IMR-90 (cell line): ENCODE results near the gene CXCL12. TPM values are rescaled to one million over a fixed set of nuclear protein-coding genes. Genes with fewer than 3 reads are reported as not detected.

Source experiments
- ATAC-seq: fragments of 200-7000 bp; cut with Tn5 transposase; 2 replicates; pipeline ENCODE4 v1.9.1; 2020; ENCODE audit warnings: low read depth, mild to moderate bottlenecking, moderate library complexity
- BruUV-seq: library from RNA; stranded (reverse); fragments of 400-500 nt; replicated peaks from 2 replicates; lab custom pipeline; 2021; lab: Mats Ljungman, UMichigan
- CTCF ChIA-PET: fragments of 300-600 bp; formaldehyde crosslinking; extraction: SDS; loops from one replicate; lab custom pipeline; 2021; ENCODE audit warnings: antibody characterized with exemption; lab: Yijun Ruan, JAX
- POLR2A ChIA-PET: fragments of 300-600 bp; sonication (Branson Sonifier 250); formaldehyde crosslinking; loops from one replicate; lab custom pipeline; 2022; ENCODE audit warnings: antibody characterized with exemption; ENCODE audit not compliant: unreplicated experiment; lab: Charles Lee
- DNase-seq: peaks from one replicate; pipeline ENCODE4 v3.0.0; 2013
- H2AFZ ChIP-seq: replicated peaks from 2 replicates; pipeline ENCODE3; 2013; ENCODE audit warnings: low read length, mild to moderate bottlenecking; ENCODE audit not compliant: poor library complexity
- H2AK5ac ChIP-seq: 2 replicates; pipeline ENCODE4 v1.6.1; 2013; ENCODE audit warnings: low read depth, low read length, inconsistent platforms
- H2AK9ac ChIP-seq: replicated peaks from 2 replicates; pipeline ENCODE3; 2013; ENCODE audit warnings: mild to moderate bottlenecking, low read depth, low read length, moderate library complexity; ENCODE audit not compliant: poor library complexity
- H2BK120ac ChIP-seq: 2 replicates; pipeline ENCODE4 v1.6.1; 2013; ENCODE audit warnings: low read depth, low read length, inconsistent platforms
- H2BK15ac ChIP-seq: 3 replicates; pipeline ENCODE4 v1.6.1; 2013; ENCODE audit warnings: low read depth, low read length, inconsistent platforms
- H2BK20ac ChIP-seq: 2 replicates; pipeline ENCODE4 v1.6.1; 2013; ENCODE audit warnings: low read depth, mild to moderate bottlenecking, inconsistent platforms, low read length, moderate library complexity
- H2BK5ac ChIP-seq: 2 replicates; pipeline ENCODE4 v1.6.1; 2013; ENCODE audit warnings: mild to moderate bottlenecking, low read depth, low read length, inconsistent platforms; ENCODE audit not compliant: poor library complexity, severe bottlenecking
- H3K14ac ChIP-seq: replicated peaks from 2 replicates; pipeline ENCODE4 v1.6.1; 2013; ENCODE audit warnings: low read depth, low read length, inconsistent platforms
- H3K18ac ChIP-seq: 2 replicates; pipeline ENCODE4 v1.6.1; 2013; ENCODE audit warnings: low read depth, low read length, control low read depth
- H3K23ac ChIP-seq: 2 replicates; pipeline ENCODE4 v1.6.1; 2013; ENCODE audit warnings: low read depth, low read length, inconsistent platforms
- H3K27ac ChIP-seq: 2 replicates; pipeline ENCODE4 v1.5.1; 2013; ENCODE audit warnings: mild to moderate bottlenecking, control low read depth, low read length; ENCODE audit not compliant: insufficient read depth
- H3K27me3 ChIP-seq: 2 replicates; pipeline ENCODE4 v1.6.1; 2013; ENCODE audit warnings: low read length; ENCODE audit not compliant: control insufficient read depth, insufficient read depth
- H3K36me3 ChIP-seq: 2 replicates; pipeline ENCODE4 v1.6.1; 2013; ENCODE audit warnings: low read length, mixed read lengths; ENCODE audit not compliant: control insufficient read depth, insufficient read depth
- H3K4ac ChIP-seq: 2 replicates; pipeline ENCODE4 v1.6.1; 2013; ENCODE audit warnings: low read depth, low read length, inconsistent platforms
- H3K4me1 ChIP-seq: 2 replicates; pipeline ENCODE4 v1.6.1; 2013; ENCODE audit warnings: low read length, mixed read lengths; ENCODE audit not compliant: control insufficient read depth, insufficient read depth
- H3K4me2 ChIP-seq: 2 replicates; pipeline ENCODE4 v1.6.1; 2013; ENCODE audit warnings: low read depth, mild to moderate bottlenecking, control low read depth, low read length, moderate library complexity
- H3K4me3 ChIP-seq: 2 replicates; pipeline ENCODE4 v1.5.1; 2013; ENCODE audit warnings: low read depth, mild to moderate bottlenecking, control low read depth, low read length, moderate library complexity; ENCODE audit not compliant: insufficient read depth
- H3K56ac ChIP-seq: 2 replicates; pipeline ENCODE4 v1.6.1; 2013; ENCODE audit warnings: low read length, inconsistent platforms; ENCODE audit not compliant: insufficient read depth; ENCODE audit errors: extremely low read depth
- H3K79me1 ChIP-seq, 2 experiments: 2 replicates each; pipeline ENCODE4 v1.6.1; 2013; ENCODE audit warnings: low read length in 2 of 2, inconsistent platforms in 1 of 2, low read depth in 1 of 2
- H3K9ac ChIP-seq: 2 replicates; pipeline ENCODE4 v1.6.1; 2013; ENCODE audit warnings: low read depth, low read length, control low read depth
- H3K9me1 ChIP-seq: 2 replicates; pipeline ENCODE4 v1.6.1; 2013; ENCODE audit warnings: low read length, inconsistent platforms; ENCODE audit not compliant: insufficient read depth
- H3K9me3 ChIP-seq: 2 replicates; pipeline ENCODE4 v1.6.1; 2013; ENCODE audit warnings: low read length; ENCODE audit not compliant: control insufficient read depth, insufficient read depth
- H4K20me1 ChIP-seq: 2 replicates; pipeline ENCODE4 v1.6.1; 2013; ENCODE audit warnings: low read length, inconsistent platforms; ENCODE audit not compliant: insufficient read depth
- H4K5ac ChIP-seq: 2 replicates; pipeline ENCODE4 v1.6.1; 2013; ENCODE audit warnings: mild to moderate bottlenecking, low read depth, low read length, control low read depth
- H4K8ac ChIP-seq, 2 experiments: 2 replicates each; pipeline ENCODE4 v1.6.1; 2013; ENCODE audit warnings: low read depth in 2 of 2, low read length in 2 of 2, control low read depth in 1 of 2, inconsistent platforms in 1 of 2
- H4K91ac ChIP-seq: 2 replicates; pipeline ENCODE4 v1.6.1; 2013; ENCODE audit warnings: low read depth, low read length, inconsistent platforms; ENCODE audit not compliant: insufficient read depth
- CEBPB ChIP-seq: IDR thresholded peaks from 2 replicates; pipeline ENCODE4 v1.6.1; 2012; ENCODE audit warnings: low read depth, low read length, improper control_type of control experiment
- CHD1 ChIP-seq: IDR thresholded peaks from 2 replicates; pipeline ENCODE4 v1.6.1; 2012; ENCODE audit warnings: low read depth, low read length, improper control_type of control experiment
- CTCF ChIP-seq: conservative IDR thresholded peaks from 2 replicates; pipeline ENCODE4 v1.5.1; 2012; ENCODE audit warnings: mild to moderate bottlenecking, low read depth, low read length, improper control_type of control experiment
- FOS ChIP-seq: fragments of 150-350 bp; IDR thresholded peaks from 2 replicates; pipeline ENCODE4 v1.6.1; 2016; ENCODE audit warnings: low read depth, low read length
- MAFK ChIP-seq: IDR thresholded peaks from 2 replicates; pipeline ENCODE4 v1.6.1; 2012; ENCODE audit warnings: low read depth, low read length, improper control_type of control experiment
- MAZ ChIP-seq: IDR thresholded peaks from 2 replicates; pipeline ENCODE4 v1.6.1; 2012; ENCODE audit warnings: low read depth, mild to moderate bottlenecking, low read length, improper control_type of control experiment, moderate library complexity, borderline replicate concordance
- NFE2L2 ChIP-seq: fragments of 150-350 bp; IDR thresholded peaks from 2 replicates; pipeline ENCODE4 v1.6.1; 2016; ENCODE audit warnings: low read depth, mild to moderate bottlenecking, low read length
- POLR2A ChIP-seq: IDR thresholded peaks from 2 replicates; pipeline ENCODE4 v1.6.1; 2012; ENCODE audit warnings: mild to moderate bottlenecking, low read depth, low read length
- RAD21 ChIP-seq: IDR thresholded peaks from 2 replicates; pipeline ENCODE4 v1.6.1; 2012; ENCODE audit warnings: low read length, improper control_type of control experiment
- RCOR1 ChIP-seq: IDR thresholded peaks from 2 replicates; pipeline ENCODE4 v1.6.1; 2012; ENCODE audit warnings: mild to moderate bottlenecking, low read length, improper control_type of control experiment; ENCODE audit not compliant: insufficient replicate concordance
- WGBS, 2 experiments: methylation state at CpG; one replicate each; pipeline versions ENCODE4 v1.1.5 to v1.1.7; 2013; ENCODE audit warnings: missing lambda C conversion rate in 2 of 2; ENCODE audit not compliant: insufficient read length in 1 of 2; ENCODE audit errors: extremely low coverage in 2 of 2; 5-methylcytosine and 5-hydroxymethylcytosine counted together
- dilution Hi-C: fragments of 300-500 bp; cut with HindIII; formaldehyde crosslinking; loops from one replicate; pipeline ENCODE4 v1.14.3; 2018; ENCODE audit warnings: low sequenced_read_pairs; ENCODE audit not compliant: unreplicated experiment
- in situ Hi-C: fragments of 300-500 bp; cut with MboI; formaldehyde crosslinking; loops from 3 replicates; pipeline ENCODE4 v1.14.3; 2019; ENCODE audit warnings: low sequenced_read_pairs, inconsistent platforms, mixed read lengths
- intact Hi-C: fragments of 100-400 bp; cut with micrococcal nuclease; formaldehyde crosslinking; loops from 2 replicates; pipeline ENCODE4 v1.10.0; 2022
- polyA plus RNA-seq, 3 experiments: library from polyadenylated mRNA; depleted of rRNA; stranded (reverse); fragments of >200 nt; gene quantifications; 2 replicates each; pipeline ENCODE4 v1.2.3, GENCODE V29; 2012; ENCODE audit warnings: low replicate concordance in 1 of 3
- total RNA-seq: library from RNA; depleted of rRNA; stranded (reverse); fragments of >200 nt; gene quantifications from 2 replicates; pipeline ENCODE4 v1.2.3, GENCODE V29; 2012
- TF ChIP-seq, protein P1 (sequence below): fragments of 150-350 bp; IDR thresholded peaks from 2 replicates; pipeline ENCODE4 v1.6.1; 2016; ENCODE audit warnings: low read depth, mild to moderate bottlenecking, low read length, moderate library complexity, borderline replicate concordance
- TF ChIP-seq, protein P2 (sequence below): fragments of 150-350 bp; IDR thresholded peaks from 2 replicates; pipeline ENCODE4 v1.6.1; 2017; ENCODE audit warnings: mild to moderate bottlenecking, antibody characterized with exemption, low read length, low read depth

CXCL12 gene
- total and polyA plus RNA-seq, 2 of the 4 experiments (the other 2 are of a cell fraction), result 15.8 to 80.7 TPM

DNA sequence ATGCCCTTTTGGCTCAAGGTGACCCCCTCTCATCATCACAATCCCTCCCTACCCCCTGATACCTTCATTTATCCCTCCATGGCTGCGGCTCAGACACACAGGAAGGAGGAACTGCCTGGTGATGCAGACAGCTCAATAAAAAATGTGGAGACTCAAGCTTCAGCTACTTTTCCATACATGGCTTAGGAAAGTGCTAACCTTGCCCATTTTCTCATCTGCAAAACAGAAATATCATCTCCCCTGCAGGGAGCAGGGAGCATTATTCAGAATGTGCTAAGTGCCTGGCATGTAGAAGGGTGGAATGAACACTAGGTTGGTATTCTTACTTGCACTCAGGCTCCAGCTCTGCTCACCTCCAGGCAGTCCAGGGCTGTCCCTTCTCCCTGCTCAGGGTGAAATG is 23.8 kb downstream of the CXCL12 start:
- Histone ChIP-seq H2AK9ac (no peak overlapping the region), H3K4me3 (no peak overlapping the region), H3K18ac (peak overlapping the region; percentile 5; the same call in 1 of the 2 replicates), H3K4ac (peak overlapping the region; percentile 1; the same call in 1 of the 2 replicates), H3K27ac (peak overlapping the region; percentile 10; the same call in 1 of the 2 replicates), H3K27me3 (no peaks in the 10 kb centered on the region; the same call in 1 of the 2 replicates), H3K56ac (no peak overlapping the region), H4K5ac (no peak overlapping the region), H2BK20ac (no peak overlapping the region), H3K23ac (no peak overlapping the region), H3K36me3 (no peaks in the 10 kb centered on the region), H3K4me1 (peaks cover 8% of the 10 kb centered on the region; the same call in 1 of the 2 replicates), H3K79me1 (no peaks in the 10 kb centered on the region), H3K9ac (no peak overlapping the region), H3K14ac (no peak overlapping the region), H3K9me1 (0 out of 2 replicates have a peak, but pooled peaks cover 4% of the 10 kb centered on the region), H3K4me2 (no peak overlapping the region), H3K9me3 (no peaks in the 10 kb centered on the region), H4K91ac (peak overlapping the region; percentile 43; the same call in 1 of the 2 replicates), H2BK5ac (no peak overlapping the region), H2AFZ (peak overlapping the region; percentile 21), H4K8ac (peak overlapping the region; percentile 20 to 38; a peak in 3 of 4 replicates), H4K20me1 (no peaks in the 10 kb centered on the region), H2AK5ac (no peak overlapping the region), H2BK15ac (no peak overlapping the region), H2BK120ac (no peak overlapping the region; the same call in 1 of the 2 replicates)
- BruUV-seq, result no TSS peak
- ChIA-PET CTCF (interaction anchor here (0.6 kb wide), 1 partner anchor 82 kb away, joined by 3 read pairs; no protein-coding TSS in a partner anchor), POLR2A (no interaction called here)
- WGBS, 2 experiments, result no CpG with 5 or more reads among the region's 1 CpG
- intact Hi-C loops, result no loop called here
- no peak for TF ChIP-seq RCOR1
- TF ChIP-seq, protein P1, sequence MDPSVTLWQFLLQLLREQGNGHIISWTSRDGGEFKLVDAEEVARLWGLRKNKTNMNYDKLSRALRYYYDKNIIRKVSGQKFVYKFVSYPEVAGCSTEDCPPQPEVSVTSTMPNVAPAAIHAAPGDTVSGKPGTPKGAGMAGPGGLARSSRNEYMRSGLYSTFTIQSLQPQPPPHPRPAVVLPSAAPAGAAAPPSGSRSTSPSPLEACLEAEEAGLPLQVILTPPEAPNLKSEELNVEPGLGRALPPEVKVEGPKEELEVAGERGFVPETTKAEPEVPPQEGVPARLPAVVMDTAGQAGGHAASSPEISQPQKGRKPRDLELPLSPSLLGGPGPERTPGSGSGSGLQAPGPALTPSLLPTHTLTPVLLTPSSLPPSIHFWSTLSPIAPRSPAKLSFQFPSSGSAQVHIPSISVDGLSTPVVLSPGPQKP, result no peak
- TF ChIP-seq CTCF, result no peak
- TF ChIP-seq POLR2A, result no peak
- TF ChIP-seq CEBPB, result no peak
- TF ChIP-seq CHD1, result no peak
- TF ChIP-seq, protein P2, sequence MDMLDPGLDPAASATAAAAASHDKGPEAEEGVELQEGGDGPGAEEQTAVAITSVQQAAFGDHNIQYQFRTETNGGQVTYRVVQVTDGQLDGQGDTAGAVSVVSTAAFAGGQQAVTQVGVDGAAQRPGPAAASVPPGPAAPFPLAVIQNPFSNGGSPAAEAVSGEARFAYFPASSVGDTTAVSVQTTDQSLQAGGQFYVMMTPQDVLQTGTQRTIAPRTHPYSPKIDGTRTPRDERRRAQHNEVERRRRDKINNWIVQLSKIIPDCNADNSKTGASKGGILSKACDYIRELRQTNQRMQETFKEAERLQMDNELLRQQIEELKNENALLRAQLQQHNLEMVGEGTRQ, result no peak
- TF ChIP-seq RAD21, result no peak
- no peak for TF ChIP-seq MAZ
- no peak for TF ChIP-seq NFE2L2
- no peak for TF ChIP-seq FOS
- no peak for TF ChIP-seq MAFK
- dilution Hi-C loops, result no loop called here
- in situ Hi-C loops, result no loop called here
- DNase-seq (peak; percentile 48), ATAC-seq (peak; percentile 74)
